DND-41 (cell line): Measurements from ENCODE around the gene ACVR2B.

Experiments
- ATAC-seq: fragments of 200-7000 bp; cut with Tn5 transposase; 3 replicates; pipeline ENCODE4 v1.9.1; 2021; ENCODE audit warnings: low read depth; ENCODE audit not compliant: insufficient read depth
- DNase-seq: peaks from one replicate; pipeline ENCODE4 v3.0.0-alpha.2; 2020
- H2AFZ ChIP-seq: 2 replicates; pipeline ENCODE4 v1.6.0; 2012; ENCODE audit warnings: low read depth, low read length
- H3K27ac ChIP-seq: 2 replicates; pipeline ENCODE4 v1.5.1; 2012; ENCODE audit warnings: low read length, inconsistent platforms
- H3K27me3 ChIP-seq: fragments of 200-600 bp; sonication (generic); 2 replicates; pipeline ENCODE4 v1.6.0; 2012; ENCODE audit warnings: low read length, mild to moderate bottlenecking, inconsistent platforms; ENCODE audit not compliant: insufficient read depth, poor library complexity
- H3K36me3 ChIP-seq: 2 replicates; pipeline ENCODE4 v1.5.1; 2012; ENCODE audit warnings: low read length, inconsistent platforms; ENCODE audit not compliant: insufficient read depth
- H3K4me1 ChIP-seq: 2 replicates; pipeline ENCODE4 v1.5.1; 2012; ENCODE audit warnings: mild to moderate bottlenecking, low read length; ENCODE audit not compliant: insufficient read depth
- H3K4me2 ChIP-seq: 2 replicates; pipeline ENCODE4 v1.6.0; 2012; ENCODE audit warnings: mild to moderate bottlenecking, moderate library complexity, low read length, inconsistent platforms; ENCODE audit not compliant: insufficient read depth
- H3K4me3 ChIP-seq, 2 experiments: fragments of 200-600 bp in 1 of 2; shearing (Covaris generic) in 1 of 2; 2 replicates each; pipeline ENCODE4 v1.5.1; 2012 to 2016; ENCODE audit warnings: inconsistent platforms in 2 of 2, low read length in 2 of 2, mild to moderate bottlenecking in 2 of 2, low read depth in 1 of 2, moderate library complexity in 1 of 2
- H3K79me2 ChIP-seq: 2 replicates; pipeline ENCODE4 v1.6.0; 2012; ENCODE audit warnings: low read length, inconsistent platforms; ENCODE audit not compliant: insufficient read depth
- H3K9ac ChIP-seq: 2 replicates; pipeline ENCODE4 v1.6.0; 2012; ENCODE audit warnings: low read depth, mild to moderate bottlenecking, inconsistent platforms, low read length, moderate library complexity
- H3K9me3 ChIP-seq: 2 replicates; pipeline ENCODE4 v1.5.1; 2012; ENCODE audit warnings: low read length, moderate library complexity, mild to moderate bottlenecking, inconsistent platforms; ENCODE audit not compliant: insufficient read depth, severe bottlenecking
- H4K20me1 ChIP-seq: 2 replicates; pipeline ENCODE4 v1.6.0; 2012; ENCODE audit warnings: low read length; ENCODE audit not compliant: insufficient read depth
- CTCF ChIP-seq: IDR thresholded peaks from 2 replicates; pipeline ENCODE4 v1.5.1; 2012; ENCODE audit warnings: borderline replicate concordance, low read length, moderate library complexity, mild to moderate bottlenecking; ENCODE audit not compliant: poor library complexity, severe bottlenecking; ENCODE audit errors: extremely low read depth
- EZH2 ChIP-seq: IDR thresholded peaks from 3 replicates; pipeline ENCODE4 v1.6.1; 2012; ENCODE audit warnings: borderline replicate concordance, low read depth, mild to moderate bottlenecking, moderate library complexity, low read length, inconsistent platforms; ENCODE audit not compliant: severe bottlenecking

Gene ACVR2B

GRCh38 chr3:38454178-38454883 is 641 bp downstream of the ACVR2B start:
- peak; percentile 43 for DNase-seq

DNA sequence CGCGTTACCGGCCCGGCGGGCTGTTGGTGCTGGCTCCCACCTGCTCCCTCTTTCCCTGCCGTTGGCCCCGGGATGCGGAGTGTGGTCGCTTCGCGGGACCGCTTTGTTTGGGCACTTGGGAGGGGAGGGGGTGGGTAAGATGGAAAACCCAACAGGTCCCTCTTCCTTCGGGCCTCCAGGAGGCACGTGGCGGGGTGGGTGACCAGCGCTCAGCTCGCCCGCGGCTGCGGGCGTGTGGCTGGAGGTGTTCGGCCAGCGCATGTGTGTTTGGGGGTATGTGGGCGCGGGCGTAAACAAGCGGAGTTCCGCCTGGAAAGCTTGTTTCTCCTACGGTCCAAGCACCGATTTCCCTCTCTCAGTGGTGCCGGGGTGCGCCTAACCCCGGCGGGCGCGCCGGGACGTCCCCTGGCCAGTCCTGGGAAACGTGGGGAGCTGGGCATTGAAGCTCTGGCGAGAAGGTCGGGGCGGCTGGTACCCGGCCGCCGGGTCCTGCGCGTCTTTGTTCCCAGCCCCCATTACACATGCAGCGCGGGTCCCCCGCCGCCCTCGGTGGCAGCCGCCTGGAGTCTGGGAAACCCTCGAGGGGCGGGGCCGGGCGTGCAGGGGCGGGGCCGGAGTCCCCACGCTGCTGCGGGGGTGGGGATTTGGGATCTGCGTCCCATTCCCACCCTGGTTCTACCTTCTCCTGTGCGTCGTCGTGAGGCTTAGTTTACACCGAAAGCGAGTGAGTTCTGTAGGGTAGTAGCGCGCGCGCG is 1.4 kb downstream of the ACVR2B start:
- Histone ChIP-seq H3K79me2 (peaks cover 61% of the 10 kb centered on the region), H3K36me3 (peaks cover 7% of the 10 kb centered on the region; the same call in 1 of the 2 replicates), H4K20me1 (peaks cover 47% of the 10 kb centered on the region), H3K9ac (peak overlapping the region; percentile 97), H3K4me2 (peak overlapping the region; percentile 95), H2AFZ (peak overlapping the region; percentile 77), H3K4me1 (peaks cover 22% of the 10 kb centered on the region), H3K27me3 (no peaks in the 10 kb centered on the region), H3K9me3 (no peaks in the 10 kb centered on the region), H3K4me3 (peak overlapping the region; percentile 69), H3K27ac (peak overlapping the region; percentile 54)
- ATAC-seq (peak; percentile 63), DNase-seq (peak; percentile 74)
- TF ChIP-seq EZH2 (no peak), CTCF (no peak)

More at GRCh38 chr3:38454178-38454883, 641 bp downstream of the ACVR2B start:
- Histone ChIP-seq H4K20me1 (peaks cover 40% of the 10 kb centered on the region), H3K9me3 (no peaks in the 10 kb centered on the region), H3K36me3 (peaks cover 7% of the 10 kb centered on the region; the same call in 1 of the 2 replicates), H3K4me2 (peak overlapping the region; percentile 95), H3K4me3 (peak overlapping the region; percentile 69), H2AFZ (peak overlapping the region; percentile 77), H3K79me2 (peaks cover 54% of the 10 kb centered on the region), H3K27ac (peak overlapping the region; percentile 54), H3K4me1 (peaks cover 22% of the 10 kb centered on the region), H3K9ac (peak overlapping the region; percentile 97), H3K27me3 (no peaks in the 10 kb centered on the region)
- peak; percentile 44 for ATAC-seq
- TF ChIP-seq EZH2 (no peak), CTCF (peak; percentile 5)

DNA sequence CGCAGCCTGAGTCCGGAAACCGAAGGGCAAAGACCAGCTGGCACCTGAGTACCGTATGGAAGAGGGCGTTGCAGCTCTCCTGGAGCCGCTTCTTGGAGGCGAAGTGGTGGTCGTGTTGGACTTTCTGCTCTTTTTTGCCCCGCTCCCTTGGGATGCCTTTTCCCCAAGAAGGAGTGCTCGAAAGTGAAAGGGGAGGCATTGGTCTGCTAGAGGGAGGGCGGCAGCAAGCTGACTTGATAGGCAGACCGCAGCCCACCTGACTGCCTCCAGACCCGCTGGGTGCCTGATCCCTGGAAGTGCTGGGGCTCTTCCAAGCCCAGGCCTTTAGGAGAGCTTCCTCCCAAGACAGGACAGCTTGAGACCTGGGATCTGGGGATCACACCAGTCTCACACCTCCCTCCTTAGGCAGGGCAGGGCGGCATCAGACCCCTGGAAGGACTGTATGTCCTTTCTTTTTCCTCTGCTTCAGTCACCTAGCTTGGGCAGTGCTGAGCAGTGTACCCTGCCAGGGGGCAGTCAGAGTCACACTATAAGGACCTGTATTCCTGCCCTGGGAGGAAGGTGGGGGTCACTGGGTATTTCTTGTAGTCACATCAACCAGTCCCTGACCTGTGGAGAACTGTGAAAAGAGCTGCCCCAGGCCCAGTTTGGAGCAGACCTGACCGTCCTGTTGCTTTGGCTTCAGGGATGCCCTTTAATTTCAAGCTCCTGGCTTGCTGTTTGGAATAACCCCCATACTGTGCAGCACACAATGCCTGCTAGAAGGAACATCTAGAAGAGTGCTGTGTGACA is 2.1 kb downstream of the ACVR2B start:
- Histone ChIP-seq H3K4me2 (peak overlapping the region; percentile 95), H3K27ac (peak overlapping the region; percentile 54), H3K79me2 (peaks cover 69% of the 10 kb centered on the region), H3K4me1 (peaks cover 22% of the 10 kb centered on the region), H3K9me3 (no peaks in the 10 kb centered on the region), H3K9ac (peak overlapping the region; percentile 97), H2AFZ (peak overlapping the region; percentile 77), H4K20me1 (peaks cover 55% of the 10 kb centered on the region), H3K4me3 (peak overlapping the region; percentile 69), H3K27me3 (no peaks in the 10 kb centered on the region), H3K36me3 (peaks cover 7% of the 10 kb centered on the region; the same call in 1 of the 2 replicates)
- DNase-seq (no peak), ATAC-seq (peak; percentile 23)
- no peak for TF ChIP-seq EZH2
